HEK293 (cell line): ENCODE results near the gene GLRA1.

Experiments used
- CTCF ChIA-PET: fragments of 350-600 bp; formaldehyde crosslinking; extraction: SDS; loops from one replicate; lab custom pipeline; 2021; ENCODE audit warnings: antibody characterized with exemption; lab: Yijun Ruan, JAX
- POLR2A ChIA-PET: fragments of 300-600 bp; formaldehyde crosslinking; extraction: SDS; loops from one replicate; lab custom pipeline; 2020; ENCODE audit warnings: antibody characterized with exemption, inconsistent platforms; lab: Yijun Ruan, JAX
- H3K27ac ChIP-seq: fragments of 200-500 bp; sonication (Bioruptor generic); 2 replicates; pipeline ENCODE4 v1.5.1; 2014; ENCODE audit warnings: low read depth, low read length, control low read depth, inconsistent platforms; ENCODE audit errors: extremely low read depth
- H3K36me3 ChIP-seq, 2 experiments: fragments of 200-500 bp in 1 of 2; sonication (Bioruptor generic) in 1 of 2; 1 replicate in 1 of 2; 2 replicates in 1 of 2; pipeline ENCODE4 v1.5.1; 2014 to 2017; ENCODE audit warnings: inconsistent platforms in 2 of 2, low read length in 2 of 2; ENCODE audit not compliant: control insufficient read depth in 2 of 2, insufficient read depth in 1 of 2
- H3K4me1 ChIP-seq: fragments of 200-500 bp; sonication (Bioruptor generic); 2 replicates; pipeline ENCODE4 v1.5.1; 2014; ENCODE audit warnings: mild to moderate bottlenecking, low read length, inconsistent platforms; ENCODE audit not compliant: control insufficient read depth, insufficient read depth
- H3K4me3 ChIP-seq: 2 replicates; pipeline ENCODE4 v1.5.1; 2011; ENCODE audit warnings: low read depth, mild to moderate bottlenecking, control low read depth, low read length, moderate library complexity
- H3K9me3 ChIP-seq: fragments of 200-500 bp; sonication (Bioruptor generic); 2 replicates; pipeline ENCODE4 v1.5.1; 2014; ENCODE audit warnings: low read depth, low read length, inconsistent platforms; ENCODE audit not compliant: control insufficient read depth, insufficient read depth
- ATF2 ChIP-seq: fragments of 450-650 bp; formaldehyde crosslinking; IDR thresholded peaks from 2 replicates; pipeline ENCODE4 v1.5.1; 2016; ENCODE audit warnings: missing biosample characterization, missing genetic modification characterization, low read depth
- CTCF ChIP-seq: fragments of 450-650 bp; formaldehyde crosslinking; IDR thresholded peaks from 2 replicates; pipeline ENCODE4 v1.5.1; 2016; ENCODE audit warnings: missing biosample characterization, missing genetic modification characterization
- GFI1B ChIP-seq: fragments of 450-650 bp; formaldehyde crosslinking; IDR thresholded peaks from 2 replicates; pipeline ENCODE4 v1.5.1; 2016; ENCODE audit warnings: missing biosample characterization, missing genetic modification characterization
- GLI2 ChIP-seq: fragments of 450-650 bp; formaldehyde crosslinking; IDR thresholded peaks from 2 replicates; pipeline ENCODE4; 2017; ENCODE audit warnings: missing biosample characterization, missing genetic modification characterization, low read depth, borderline replicate concordance
- KLF10 ChIP-seq: fragments of 450-650 bp; IDR thresholded peaks from 2 replicates; pipeline ENCODE4 v1.5.1; 2018; ENCODE audit warnings: missing biosample characterization, mild to moderate bottlenecking, missing genetic modification characterization
- PRDM10 ChIP-seq: fragments of 450-650 bp; formaldehyde crosslinking; IDR thresholded peaks from 2 replicates; pipeline ENCODE4 v1.5.1; 2016; ENCODE audit warnings: missing biosample characterization, missing genetic modification characterization
- PRDM6 ChIP-seq: fragments of 450-650 bp; formaldehyde crosslinking; IDR thresholded peaks from 2 replicates; pipeline ENCODE4 v1.5.1; 2017; ENCODE audit warnings: missing biosample characterization, missing genetic modification characterization
- ZFP37 ChIP-seq: fragments of 450-650 bp; formaldehyde crosslinking; IDR thresholded peaks from 2 replicates; pipeline ENCODE4 v1.5.1; 2016; ENCODE audit warnings: missing biosample characterization, missing genetic modification characterization
- ZNF10 ChIP-seq: fragments of 450-650 bp; formaldehyde crosslinking; IDR thresholded peaks from 2 replicates; pipeline ENCODE4 v1.5.1; 2017; ENCODE audit warnings: missing biosample characterization, missing genetic modification characterization
- ZNF121 ChIP-seq: fragments of 450-650 bp; formaldehyde crosslinking; IDR thresholded peaks from 2 replicates; pipeline ENCODE4 v1.5.1; 2016; ENCODE audit warnings: missing biosample characterization, missing genetic modification characterization
- ZNF350 ChIP-seq: fragments of 450-650 bp; formaldehyde crosslinking; IDR thresholded peaks from 2 replicates; pipeline ENCODE4 v1.5.0; 2017; ENCODE audit warnings: missing biosample characterization, mild to moderate bottlenecking, missing genetic modification characterization
- ZNF394 ChIP-seq: fragments of 450-650 bp; formaldehyde crosslinking; IDR thresholded peaks from 2 replicates; pipeline ENCODE4 v1.5.1; 2016; ENCODE audit warnings: missing biosample characterization, missing genetic modification characterization, mild to moderate bottlenecking, moderate library complexity, borderline replicate concordance
- ZNF398 ChIP-seq: fragments of 450-650 bp; formaldehyde crosslinking; IDR thresholded peaks from 2 replicates; pipeline ENCODE4 v1.5.1; 2017; ENCODE audit warnings: missing biosample characterization, missing genetic modification characterization
- ZNF501 ChIP-seq: fragments of 450-650 bp; formaldehyde crosslinking; IDR thresholded peaks from 2 replicates; pipeline ENCODE4 v1.5.1; 2016; ENCODE audit warnings: missing biosample characterization, missing genetic modification characterization
- ZNF549 ChIP-seq: fragments of 450-650 bp; IDR thresholded peaks from 2 replicates; pipeline ENCODE4 v1.5.1; 2018; ENCODE audit warnings: missing biosample characterization, missing genetic modification characterization, mild to moderate bottlenecking, inconsistent platforms, moderate library complexity
- ZNF629 ChIP-seq: fragments of 450-650 bp; formaldehyde crosslinking; IDR thresholded peaks from 2 replicates; pipeline ENCODE4 v1.5.1; 2017; ENCODE audit warnings: missing biosample characterization, missing genetic modification characterization
- ZNF707 ChIP-seq: fragments of 450-650 bp; formaldehyde crosslinking; IDR thresholded peaks from 2 replicates; pipeline ENCODE4 v1.5.1; 2016; ENCODE audit warnings: missing biosample characterization, missing genetic modification characterization
- ZNF843 ChIP-seq: fragments of 450-650 bp; formaldehyde crosslinking; IDR thresholded peaks from 2 replicates; pipeline ENCODE4 v1.5.1; 2016; ENCODE audit warnings: missing biosample characterization, missing genetic modification characterization
- ZXDB ChIP-seq: fragments of 450-650 bp; formaldehyde crosslinking; IDR thresholded peaks from 2 replicates; pipeline ENCODE4 v1.5.1; 2016; ENCODE audit warnings: missing biosample characterization, missing genetic modification characterization
- TF ChIP-seq, protein P1 (sequence below): fragments of 450-650 bp; formaldehyde crosslinking; IDR thresholded peaks from 2 replicates; pipeline ENCODE4 v1.5.1; 2016; ENCODE audit warnings: missing biosample characterization, missing genetic modification characterization
- TF ChIP-seq, protein P2 (sequence below): fragments of 450-650 bp; formaldehyde crosslinking; IDR thresholded peaks from 2 replicates; pipeline ENCODE4 v1.5.1; 2016; ENCODE audit warnings: missing biosample characterization, missing genetic modification characterization
- TF ChIP-seq, protein P3 (sequence below): fragments of 450-650 bp; IDR thresholded peaks from 2 replicates; pipeline ENCODE4 v1.5.1; 2018; ENCODE audit warnings: missing biosample characterization, missing genetic modification characterization

The GLRA1 gene

GRCh38 chr5:151863566-151863965, 61.1 kb downstream of the GLRA1 start:
- H3K4me1 ChIP-seq, result peaks cover 11% of the 10 kb centered on the region
- POLR2A ChIA-PET, result no interaction called here
- no peak overlapping the region for H3K4me3 ChIP-seq
- H3K9me3 ChIP-seq, result no peaks in the 10 kb centered on the region
- no peaks in the 10 kb centered on the region for H3K36me3 ChIP-seq
- H3K27ac ChIP-seq, result no peak overlapping the region
- CTCF ChIA-PET, result interaction anchor here (1.0 kb wide), 1 partner anchor 38 kb away, joined by 3 read pairs; no protein-coding TSS in a partner anchor
- TF ChIP-seq ZNF398 (tag by site-specific recombination) (peak; percentile 48; the same call in 1 of the 2 replicates), PRDM10 (tag by site-specific recombination) (peak; percentile 44), ZNF843 (peak; percentile 56; the same call in 1 of the 2 replicates), ZNF394 (tag by site-specific recombination) (no peak), PRDM6 (peak; percentile 77), ZFP37 (no peak), ZNF121 (tag by site-specific recombination) (no peak), ZXDB (tag by site-specific recombination) (0 out of 2 replicates have a peak, but pooled peaks have one; percentile 20), CTCF (tag by site-specific recombination) (no peak), KLF10 (tag by site-specific recombination) (0 out of 2 replicates have a peak, but pooled peaks have one; percentile 27), ZNF707 (tag by site-specific recombination) (no peak), GLI2 (tag by site-specific recombination) (peak; percentile 21; the same call in 1 of the 2 replicates), ZNF629 (tag by site-specific recombination) (peak; percentile 75), ZNF10 (tag by site-specific recombination) (0 out of 2 replicates have a peak, but pooled peaks have one; percentile 32), GFI1B (tag by site-specific recombination) (no peak), ZNF501 (tag by site-specific recombination) (no peak), ATF2 (tag by site-specific recombination) (peak; percentile 82), ZNF350 (no peak), ZNF549 (no peak)
- TF ChIP-seq, protein P1, sequence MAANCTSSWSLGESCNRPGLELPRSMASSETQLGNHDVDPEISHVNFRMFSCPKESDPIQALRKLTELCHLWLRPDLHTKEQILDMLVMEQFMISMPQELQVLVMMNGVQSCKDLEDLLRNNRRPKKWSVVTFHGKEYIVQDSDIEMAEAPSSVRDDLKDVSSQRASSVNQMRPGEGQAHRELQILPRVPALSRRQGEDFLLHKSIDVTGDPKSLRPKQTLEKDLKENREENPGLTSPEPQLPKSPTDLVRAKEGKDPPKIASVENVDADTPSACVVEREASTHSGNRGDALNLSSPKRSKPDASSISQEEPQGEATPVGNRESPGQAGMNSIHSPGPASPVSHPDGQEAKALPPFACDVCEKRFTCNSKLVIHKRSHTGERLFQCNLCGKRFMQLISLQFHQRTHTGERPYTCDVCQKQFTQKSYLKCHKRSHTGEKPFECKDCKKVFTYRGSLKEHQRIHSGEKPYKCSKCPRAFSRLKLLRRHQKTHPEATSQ (tag by site-specific recombination), result no peak
- TF ChIP-seq, protein P2, sequence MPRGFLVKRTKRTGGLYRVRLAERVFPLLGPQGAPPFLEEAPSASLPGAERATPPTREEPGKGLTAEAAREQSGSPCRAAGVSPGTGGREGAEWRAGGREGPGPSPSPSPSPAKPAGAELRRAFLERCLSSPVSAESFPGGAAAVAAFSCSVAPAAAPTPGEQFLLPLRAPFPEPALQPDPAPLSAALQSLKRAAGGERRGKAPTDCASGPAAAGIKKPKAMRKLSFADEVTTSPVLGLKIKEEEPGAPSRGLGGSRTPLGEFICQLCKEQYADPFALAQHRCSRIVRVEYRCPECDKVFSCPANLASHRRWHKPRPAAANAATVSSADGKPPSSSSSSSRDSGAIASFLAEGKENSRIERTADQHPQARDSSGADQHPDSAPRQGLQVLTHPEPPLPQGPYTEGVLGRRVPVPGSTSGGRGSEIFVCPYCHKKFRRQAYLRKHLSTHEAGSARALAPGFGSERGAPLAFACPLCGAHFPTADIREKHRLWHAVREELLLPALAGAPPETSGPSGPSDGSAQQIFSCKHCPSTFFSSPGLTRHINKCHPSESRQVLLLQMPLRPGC (tag by site-specific recombination), result peak; percentile 64; the same call in 1 of the 2 replicates
- TF ChIP-seq, protein P3, sequence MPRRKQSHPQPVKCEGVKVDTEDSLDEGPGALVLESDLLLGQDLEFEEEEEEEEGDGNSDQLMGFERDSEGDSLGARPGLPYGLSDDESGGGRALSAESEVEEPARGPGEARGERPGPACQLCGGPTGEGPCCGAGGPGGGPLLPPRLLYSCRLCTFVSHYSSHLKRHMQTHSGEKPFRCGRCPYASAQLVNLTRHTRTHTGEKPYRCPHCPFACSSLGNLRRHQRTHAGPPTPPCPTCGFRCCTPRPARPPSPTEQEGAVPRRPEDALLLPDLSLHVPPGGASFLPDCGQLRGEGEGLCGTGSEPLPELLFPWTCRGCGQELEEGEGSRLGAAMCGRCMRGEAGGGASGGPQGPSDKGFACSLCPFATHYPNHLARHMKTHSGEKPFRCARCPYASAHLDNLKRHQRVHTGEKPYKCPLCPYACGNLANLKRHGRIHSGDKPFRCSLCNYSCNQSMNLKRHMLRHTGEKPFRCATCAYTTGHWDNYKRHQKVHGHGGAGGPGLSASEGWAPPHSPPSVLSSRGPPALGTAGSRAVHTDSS (tag by site-specific recombination), result peak; percentile 44; the same call in 1 of the 2 replicates
